ENCODE measurements around the gene VRTN.
A peak's percentile ranks its signal among the peaks of the same experiment; 100 is the strongest.

The VRTN gene

DNA sequence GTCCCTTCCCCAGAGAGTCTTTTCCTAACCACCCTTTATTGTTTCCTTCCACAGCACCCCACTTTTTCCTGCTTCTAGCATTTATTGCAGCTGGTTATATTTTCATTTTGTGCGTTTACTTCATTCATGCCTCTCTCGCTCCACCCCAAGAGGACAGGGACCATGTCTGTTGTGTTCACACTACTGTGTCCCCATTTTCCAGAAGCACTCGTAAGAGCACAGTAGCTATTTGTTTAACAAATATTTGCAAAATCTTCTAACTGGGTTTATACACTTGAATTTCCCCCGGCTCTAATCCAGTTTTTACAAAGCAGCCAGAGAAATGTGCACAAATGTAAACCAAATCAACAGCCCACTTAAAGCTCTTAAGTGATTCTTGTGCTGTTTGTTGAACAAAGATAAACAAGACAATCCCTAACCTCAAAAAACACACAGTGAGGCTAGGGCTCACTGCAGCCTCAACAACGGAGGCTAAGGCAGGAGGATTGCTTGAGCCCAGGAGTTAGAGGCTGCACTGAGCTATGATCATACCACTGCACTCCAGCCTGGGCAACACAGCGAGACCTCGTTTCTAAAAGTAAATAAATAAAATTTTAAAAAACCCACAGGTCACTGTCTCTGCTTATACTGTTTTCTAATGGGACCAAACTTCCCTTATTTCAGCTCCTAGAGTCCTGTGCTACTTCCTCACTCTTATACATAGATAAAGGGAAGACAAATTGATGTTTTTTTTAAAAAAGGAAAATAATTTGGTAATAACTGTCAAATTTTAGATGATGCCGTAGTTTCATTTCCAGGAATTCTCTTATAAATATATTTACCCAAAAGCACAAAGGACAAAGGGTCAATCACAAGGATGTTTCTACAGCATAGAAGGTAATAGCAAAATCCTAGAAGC, 38.9 kb upstream of the VRTN start:
- no peak overlapping the region for H3K4me3 ChIP-seq (replicated peaks; ENCODE audit: low read depth, low read length)
- TF ChIP-seq, protein P1, sequence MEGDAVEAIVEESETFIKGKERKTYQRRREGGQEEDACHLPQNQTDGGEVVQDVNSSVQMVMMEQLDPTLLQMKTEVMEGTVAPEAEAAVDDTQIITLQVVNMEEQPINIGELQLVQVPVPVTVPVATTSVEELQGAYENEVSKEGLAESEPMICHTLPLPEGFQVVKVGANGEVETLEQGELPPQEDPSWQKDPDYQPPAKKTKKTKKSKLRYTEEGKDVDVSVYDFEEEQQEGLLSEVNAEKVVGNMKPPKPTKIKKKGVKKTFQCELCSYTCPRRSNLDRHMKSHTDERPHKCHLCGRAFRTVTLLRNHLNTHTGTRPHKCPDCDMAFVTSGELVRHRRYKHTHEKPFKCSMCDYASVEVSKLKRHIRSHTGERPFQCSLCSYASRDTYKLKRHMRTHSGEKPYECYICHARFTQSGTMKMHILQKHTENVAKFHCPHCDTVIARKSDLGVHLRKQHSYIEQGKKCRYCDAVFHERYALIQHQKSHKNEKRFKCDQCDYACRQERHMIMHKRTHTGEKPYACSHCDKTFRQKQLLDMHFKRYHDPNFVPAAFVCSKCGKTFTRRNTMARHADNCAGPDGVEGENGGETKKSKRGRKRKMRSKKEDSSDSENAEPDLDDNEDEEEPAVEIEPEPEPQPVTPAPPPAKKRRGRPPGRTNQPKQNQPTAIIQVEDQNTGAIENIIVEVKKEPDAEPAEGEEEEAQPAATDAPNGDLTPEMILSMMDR (IDR thresholded peaks at IDR 0.05; ENCODE audit: low read depth, low read length, missing control alignments) = no peak
- DNase-seq (ENCODE audit: extremely low read depth, low read depth) = no peak

DNA sequence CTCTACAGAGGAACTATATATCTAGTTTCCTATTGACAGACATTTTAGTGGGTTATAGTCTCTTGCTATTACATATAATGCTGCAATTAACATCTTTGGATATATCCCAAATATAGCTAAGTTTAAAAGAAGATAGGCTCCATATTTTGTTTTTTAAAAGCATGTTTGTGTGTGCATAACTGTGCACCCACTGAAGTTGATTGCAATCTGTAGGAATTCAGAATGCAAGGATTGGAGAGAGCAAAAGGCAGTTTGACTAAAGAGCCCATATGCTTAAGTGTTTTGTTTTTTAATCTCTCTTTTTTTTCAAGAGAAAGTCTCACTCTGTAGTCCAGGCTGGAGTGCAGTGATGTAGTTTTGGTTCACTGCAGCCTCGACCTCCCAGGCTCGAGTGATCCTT, 36.1 kb upstream of the VRTN start:
- TF ChIP-seq, protein P1 (IDR thresholded peaks at IDR 0.05; ENCODE audit: low read depth, low read length, missing control alignments) = no peak
- no peak for DNase-seq (ENCODE audit: extremely low read depth, low read depth)
- H3K4me3 ChIP-seq (replicated peaks; ENCODE audit: low read depth, low read length) = no peak overlapping the region

DNA sequence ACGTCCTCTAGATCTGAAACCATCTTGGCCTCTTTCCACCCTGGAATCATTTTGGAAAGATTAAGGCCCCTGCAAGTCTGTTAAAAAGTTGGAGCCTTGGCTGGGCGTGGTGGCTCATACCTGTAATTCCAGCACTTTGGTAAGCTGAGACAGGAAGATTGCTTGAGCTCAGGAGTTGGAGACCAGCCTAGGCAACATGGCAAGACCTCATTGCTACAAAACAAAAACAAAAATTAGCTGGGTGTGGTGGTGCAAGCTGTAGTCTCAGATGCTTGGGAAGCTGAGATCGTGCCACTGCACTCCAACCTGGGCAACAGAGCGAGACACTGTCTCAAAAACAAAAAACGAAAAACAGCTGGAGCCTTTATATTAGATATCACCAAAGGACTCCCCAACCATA, 34.7 kb upstream of the VRTN start:
- H3K4me3 ChIP-seq (replicated peaks; ENCODE audit: low read depth, low read length) = no peak overlapping the region
- no peak for DNase-seq (ENCODE audit: extremely low read depth, low read depth)
- TF ChIP-seq, protein P1 (IDR thresholded peaks at IDR 0.05; ENCODE audit: low read depth, low read length, missing control alignments) = no peak

DNA sequence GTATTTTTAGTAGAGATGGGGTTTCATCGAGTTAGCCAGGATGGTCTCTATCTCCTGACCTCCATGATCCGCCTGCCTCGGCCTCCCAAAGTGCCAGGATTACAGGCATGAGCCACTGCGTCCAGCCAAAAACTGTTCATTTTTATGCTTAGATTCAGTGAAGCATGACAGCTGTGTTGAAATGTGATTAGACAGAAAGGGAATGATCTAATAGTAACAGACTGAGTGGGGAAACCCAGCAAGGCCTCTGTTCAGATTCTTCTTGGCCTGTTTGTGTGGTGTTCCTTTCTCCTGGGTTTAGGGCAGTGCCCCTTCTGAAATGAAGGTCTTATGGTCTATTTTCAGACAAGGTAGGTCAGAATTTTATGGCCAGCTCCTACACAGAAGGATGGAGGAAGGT, 33.7 kb upstream of the VRTN start:
- DNase-seq (ENCODE audit: extremely low read depth, low read depth) = no peak
- H3K4me3 ChIP-seq (replicated peaks; ENCODE audit: low read depth, low read length) = no peak overlapping the region
- TF ChIP-seq, protein P1 (IDR thresholded peaks at IDR 0.05; ENCODE audit: low read depth, low read length, missing control alignments) = no peak

DNA sequence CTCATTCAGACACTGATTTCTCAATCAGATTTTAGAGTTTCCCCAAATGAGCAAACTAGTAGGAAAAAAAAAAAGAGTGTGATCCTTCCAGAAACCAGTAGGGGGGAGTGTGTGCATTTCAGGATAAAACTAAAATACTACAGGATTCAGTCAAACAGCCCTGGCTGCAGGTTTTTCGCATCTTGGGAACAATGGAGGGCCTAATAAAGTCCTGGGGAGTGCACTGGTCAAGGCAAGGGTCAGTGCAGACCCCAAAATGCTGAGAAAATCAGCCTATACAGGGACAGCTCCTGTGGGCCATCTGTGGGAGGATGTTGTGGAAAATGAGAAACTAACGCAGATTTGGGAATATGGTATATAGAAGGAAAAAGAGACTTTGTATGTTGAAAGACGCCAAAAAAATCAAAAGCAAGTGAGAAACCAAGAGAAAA, 23.3 kb upstream of the VRTN start:
- no peak overlapping the region for H3K4me3 ChIP-seq (replicated peaks; ENCODE audit: low read depth, low read length)
- DNase-seq (ENCODE audit: extremely low read depth, low read depth) = no peak
- TF ChIP-seq, protein P1 (IDR thresholded peaks at IDR 0.05; ENCODE audit: low read depth, low read length, missing control alignments) = peak; percentile 60

DNA sequence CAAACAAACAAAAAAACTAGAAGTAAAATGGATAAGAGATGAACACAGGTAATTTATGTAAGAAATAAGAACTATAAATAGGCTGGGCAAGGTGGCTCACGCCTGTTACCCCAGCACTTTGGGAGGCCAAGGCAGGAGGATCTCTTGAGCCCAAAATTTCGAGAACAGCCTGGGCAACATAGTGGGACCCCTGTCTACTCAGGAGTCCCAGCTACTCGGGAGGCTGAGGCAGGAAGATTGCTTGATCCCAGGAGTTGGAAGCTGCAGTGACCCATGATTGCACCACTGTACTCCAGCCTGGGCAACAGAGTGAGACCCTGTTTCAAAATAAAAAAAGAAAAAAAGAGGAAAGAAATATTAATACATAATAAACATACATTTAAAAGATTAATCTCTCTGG, 22.8 kb upstream of the VRTN start:
- DNase-seq (ENCODE audit: extremely low read depth, low read depth) = no peak
- H3K4me3 ChIP-seq (replicated peaks; ENCODE audit: low read depth, low read length) = no peak overlapping the region
- TF ChIP-seq, protein P1 (IDR thresholded peaks at IDR 0.05; ENCODE audit: low read depth, low read length, missing control alignments) = no peak
